HepG2 (cell line): ENCODE measurements around the gene FOXD2. TPM values are rescaled to one million over a fixed set of nuclear protein-coding genes. Genes with fewer than 3 reads are reported as not detected.
A peak's percentile ranks its signal among the peaks of the same experiment; 100 is the strongest.

ENCODE experiments used
- ARID4A ChIP-seq: sonication (generic); formaldehyde crosslinking; IDR thresholded peaks from 2 replicates; pipeline ENCODE4 v1.5.0; 2020; ENCODE audit warnings: mild to moderate bottlenecking, missing genetic modification reagents, borderline replicate concordance
- ARNT ChIP-seq: fragments of 450-650 bp; IDR thresholded peaks from 2 replicates; pipeline ENCODE4 v1.6.1; 2017
- ATF3 ChIP-seq: sonication (generic); formaldehyde crosslinking; IDR thresholded peaks from 2 replicates; pipeline ENCODE4 v1.4.0; 2020; ENCODE audit warnings: missing genetic modification reagents
- CBX5 ChIP-seq: sonication (generic); formaldehyde crosslinking; IDR thresholded peaks from 2 replicates; pipeline ENCODE4 v1.4.0; 2020; ENCODE audit warnings: missing genetic modification reagents, borderline replicate concordance
- ETS1 ChIP-seq: sonication (generic); formaldehyde crosslinking; IDR thresholded peaks from 2 replicates; pipeline ENCODE4 v1.4.0; 2020; ENCODE audit warnings: missing genetic modification reagents
- EZH2 ChIP-seq: conservative IDR thresholded peaks from 2 replicates; pipeline ENCODE4 v1.6.1; 2012; ENCODE audit warnings: mild to moderate bottlenecking, low read depth, low read length, moderate library complexity
- FOXM1 ChIP-seq: sonication (generic); formaldehyde crosslinking; IDR thresholded peaks from 2 replicates; pipeline ENCODE4 v1.5.0; 2020; ENCODE audit warnings: missing genetic modification reagents
- HMG20B ChIP-seq: conservative IDR thresholded peaks from 2 replicates; pipeline ENCODE4 v1.6.1; 2016; ENCODE audit warnings: missing genetic modification reagents, missing compliant biosample characterization
- KDM6A ChIP-seq: IDR thresholded peaks from 2 replicates; pipeline ENCODE4 v1.6.1; 2016; ENCODE audit warnings: low read depth
- MAFG ChIP-seq: sonication (generic); formaldehyde crosslinking; IDR thresholded peaks from 2 replicates; pipeline ENCODE4 v1.5.1; 2020; ENCODE audit warnings: mild to moderate bottlenecking, missing genetic modification reagents
- MBD4 ChIP-seq: IDR thresholded peaks from 2 replicates; pipeline ENCODE4 v1.6.1; 2012; ENCODE audit warnings: low read length, inconsistent platforms, borderline replicate concordance
- MED13 ChIP-seq: sonication (generic); formaldehyde crosslinking; IDR thresholded peaks from 2 replicates; pipeline ENCODE4 v1.5.0; 2020; ENCODE audit warnings: missing genetic modification reagents
- MLLT10 ChIP-seq: sonication (generic); formaldehyde crosslinking; IDR thresholded peaks from 2 replicates; pipeline ENCODE4 v1.4.0; 2020; ENCODE audit warnings: missing genetic modification reagents
- NFATC3 ChIP-seq: sonication (generic); formaldehyde crosslinking; IDR thresholded peaks from 2 replicates; pipeline ENCODE4 v1.5.1; 2020; ENCODE audit warnings: mild to moderate bottlenecking, missing genetic modification reagents
- PRDM10 ChIP-seq: sonication (generic); formaldehyde crosslinking; IDR thresholded peaks from 2 replicates; pipeline ENCODE4 v1.4.0; 2020; ENCODE audit warnings: low read depth, missing genetic modification reagents
- RELA ChIP-seq: sonication (generic); formaldehyde crosslinking; IDR thresholded peaks from 2 replicates; pipeline ENCODE4 v1.4.0; 2020; ENCODE audit warnings: missing genetic modification reagents
- RFXAP ChIP-seq: sonication (generic); formaldehyde crosslinking; IDR thresholded peaks from 2 replicates; pipeline ENCODE4 v1.4.0; 2020; ENCODE audit warnings: missing genetic modification reagents, borderline replicate concordance
- SRY ChIP-seq: sonication (generic); formaldehyde crosslinking; IDR thresholded peaks from 2 replicates; pipeline ENCODE4 v1.8.0; 2022; ENCODE audit warnings: mild to moderate bottlenecking, missing genetic modification reagents
- TCF7L2 ChIP-seq: IDR thresholded peaks from 2 replicates; pipeline ENCODE4 v1.6.1; 2011; ENCODE audit warnings: mild to moderate bottlenecking, low read depth, low read length, moderate library complexity
- TGIF2 ChIP-seq: IDR thresholded peaks from 2 replicates; pipeline ENCODE4 v1.6.1; 2016; ENCODE audit warnings: control low read depth, missing compliant biosample characterization
- XBP1 ChIP-seq: sonication (generic); formaldehyde crosslinking; IDR thresholded peaks from 2 replicates; pipeline ENCODE4 v1.5.0; 2020; ENCODE audit warnings: missing genetic modification reagents
- ZNF230 ChIP-seq: sonication (generic); formaldehyde crosslinking; IDR thresholded peaks from 2 replicates; pipeline ENCODE4 v1.4.0; 2020; ENCODE audit warnings: mild to moderate bottlenecking, missing genetic modification reagents
- ZNF891 ChIP-seq: sonication (generic); formaldehyde crosslinking; IDR thresholded peaks from 2 replicates; pipeline ENCODE4 v1.5.0; 2020; ENCODE audit warnings: mild to moderate bottlenecking, missing genetic modification reagents
- ZSCAN25 ChIP-seq: sonication (generic); formaldehyde crosslinking; IDR thresholded peaks from 2 replicates; pipeline ENCODE4 v1.8.0; 2022; ENCODE audit warnings: mild to moderate bottlenecking, missing genetic modification reagents
- polyA plus RNA-seq, 8 experiments: library from polyadenylated mRNA; depleted of rRNA in 3 of 8; stranded (reverse) in 7 of 8; unstranded in 1 of 8; fragments of >200 nt; fragmentation: Illumina TruSeq in 4 of 8; extraction: Trizol in 4 of 8; gene quantifications; 2 replicates each; pipeline versions ENCODE4 v1.2.1 to v1.2.3, GENCODE V29; 2011 to 2016; ENCODE audit warnings: low read depth in 4 of 8, missing spikeins in 1 of 8, mixed read lengths in 1 of 8; ENCODE audit not compliant: insufficient read depth in 1 of 8
- total RNA-seq, 5 experiments: library from RNA; depleted of rRNA; stranded (reverse); fragments of >200 nt; fragmentation: Illumina TruSeq; extraction: Trizol; gene quantifications; 2 replicates each; pipeline ENCODE4 v1.2.3, GENCODE V29; 2016; ENCODE audit warnings: low read depth in 1 of 5

The FOXD2 gene
- total and polyA plus RNA-seq, 2 of the 13 experiments (the other 11 are each of a cell fraction or from before 2014, with no cell fraction given): 0.01 to 0.09 TPM

- TF ChIP-seq ARID4A (CRISPR knock-in tag) (no peak), ZNF230 (peak; percentile 67; the same call in 1 of the 2 replicates), HMG20B (CRISPR knock-in tag) (no peak), SRY (CRISPR knock-in tag) (no peak), MAFG (no peak), ETS1 (CRISPR knock-in tag) (no peak), MLLT10 (CRISPR knock-in tag) (no peak), TGIF2 (CRISPR knock-in tag) (no peak), ARNT (no peak), TCF7L2 (no peak), XBP1 (no peak), MED13 (CRISPR knock-in tag) (no peak), PRDM10 (no peak), MBD4 (no peak), ATF3 (CRISPR knock-in tag) (no peak), NFATC3 (no peak), EZH2 (no peak), ZSCAN25 (no peak), FOXM1 (CRISPR knock-in tag) (no peak), RFXAP (CRISPR knock-in tag) (no peak), CBX5 (CRISPR knock-in tag) (no peak), RELA (CRISPR knock-in tag) (no peak), ZNF891 (CRISPR knock-in tag) (no peak), KDM6A (CRISPR knock-in tag) (no peak)
These were observed 1.4 kb upstream of the FOXD2 start (continued) for GRCh38 chr1:47436304-47436978.
